HPDE6-E6E7 (cell line): ENCODE measurements around the gene ESD.
"Not testable (repeated sequence)": the region's sequence is repeated elsewhere in the genome, so short reads cannot be mapped to it uniquely, and the experiment has no call there.

ENCODE experiments used
- DNase-seq: peaks from one replicate; pipeline ENCODE4 v3.0.0; 2011; ENCODE audit warnings: missing footprints; ENCODE audit errors: extremely low spot score

Gene ESD, protein sequence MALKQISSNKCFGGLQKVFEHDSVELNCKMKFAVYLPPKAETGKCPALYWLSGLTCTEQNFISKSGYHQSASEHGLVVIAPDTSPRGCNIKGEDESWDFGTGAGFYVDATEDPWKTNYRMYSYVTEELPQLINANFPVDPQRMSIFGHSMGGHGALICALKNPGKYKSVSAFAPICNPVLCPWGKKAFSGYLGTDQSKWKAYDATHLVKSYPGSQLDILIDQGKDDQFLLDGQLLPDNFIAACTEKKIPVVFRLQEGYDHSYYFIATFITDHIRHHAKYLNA

GRCh38 chr13:46796515-46797474, at the start of gene ESD:
TSS of gene ESD (minus strand) at chr13:46797161. CDS start at chr13:46791413, 5,748 bp downstream.
- DNase-seq: peak; percentile 44

DNA sequence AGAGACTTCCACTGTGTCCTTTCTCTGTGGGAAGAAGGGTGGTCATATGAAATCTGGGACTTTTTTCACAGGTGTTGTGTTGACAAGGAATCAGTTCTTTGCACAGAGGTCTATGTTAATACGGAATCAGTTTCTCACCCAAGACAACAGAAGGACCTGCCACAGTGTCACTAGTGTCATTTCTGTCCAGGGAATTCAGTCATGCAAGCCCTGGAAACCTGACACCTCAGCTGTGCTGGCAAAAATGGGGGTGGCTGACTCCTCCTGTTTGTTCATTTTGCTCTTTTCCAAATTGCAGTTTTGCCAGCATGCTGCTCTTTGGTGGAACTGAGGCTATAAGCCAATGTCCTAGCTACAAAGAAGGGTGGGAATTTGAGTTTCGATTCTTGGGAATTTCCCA, 49.8 kb upstream of the ESD start:
- DNase-seq: no peak

DNA sequence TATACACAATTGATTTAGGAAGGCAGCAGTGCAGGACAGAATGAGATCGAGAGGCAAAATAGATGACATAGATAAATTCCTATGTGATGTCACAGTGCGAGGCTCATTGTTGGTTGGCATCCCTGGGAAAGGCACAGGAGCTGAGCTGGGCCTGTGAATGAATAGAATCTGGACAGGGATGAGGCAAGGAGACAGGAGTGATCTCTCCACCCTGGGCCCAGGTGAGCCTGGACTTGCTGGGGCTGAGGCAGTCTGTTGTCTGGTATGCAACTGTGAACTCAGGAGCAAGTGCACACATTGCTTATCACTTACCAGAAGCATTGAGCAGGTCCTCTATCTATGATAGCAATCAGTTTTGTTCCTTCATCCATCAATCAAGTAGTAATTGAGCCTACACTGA, 48.2 kb upstream of the ESD start:
- DNase-seq: no peak

GRCh38 chr13:46844431-46844830, 47.5 kb upstream of the ESD start:
- DNase-seq: no peak

GRCh38 chr13:46839399-46839798, 42.4 kb upstream of the ESD start:
- DNase-seq: no peak

GRCh38 chr13:46834657-46835056, 37.7 kb upstream of the ESD start:
- no peak for DNase-seq

DNA sequence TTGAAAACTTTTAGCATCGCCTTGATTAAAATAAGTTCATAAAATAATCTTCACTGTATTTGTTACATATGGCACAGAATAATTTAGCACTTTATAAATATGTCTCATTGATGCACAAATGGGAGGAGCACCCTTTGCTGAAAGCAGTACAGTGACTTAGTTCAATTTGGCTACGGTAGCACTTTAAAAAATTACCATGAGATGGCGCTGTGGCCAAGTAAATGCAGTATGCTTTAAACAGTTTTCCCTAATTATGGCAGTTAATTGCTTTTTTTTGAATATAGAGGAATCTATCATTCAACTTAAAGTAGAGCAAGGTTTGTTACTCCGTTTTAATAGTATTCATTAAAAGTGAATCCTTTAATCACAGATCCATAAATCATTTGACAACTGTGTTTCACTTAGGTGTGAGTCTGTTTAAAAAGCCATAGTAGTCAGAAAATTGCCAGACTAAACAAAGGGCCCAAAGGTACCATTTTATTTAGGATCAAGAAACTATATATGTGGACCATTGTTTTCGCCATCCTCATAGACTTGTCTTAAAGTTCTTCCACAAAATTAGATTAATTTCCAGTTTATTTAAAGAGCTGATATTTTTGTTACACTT, 34.7 kb upstream of the ESD start:
- peak; percentile 0 for DNase-seq

- DNase-seq: no peak
Measured at GRCh38 chr13:46830405-46831005, 33.5 kb upstream of the ESD start.

- no peak for DNase-seq
Measured at GRCh38 chr13:46822551-46822950, 25.6 kb upstream of the ESD start.

DNA sequence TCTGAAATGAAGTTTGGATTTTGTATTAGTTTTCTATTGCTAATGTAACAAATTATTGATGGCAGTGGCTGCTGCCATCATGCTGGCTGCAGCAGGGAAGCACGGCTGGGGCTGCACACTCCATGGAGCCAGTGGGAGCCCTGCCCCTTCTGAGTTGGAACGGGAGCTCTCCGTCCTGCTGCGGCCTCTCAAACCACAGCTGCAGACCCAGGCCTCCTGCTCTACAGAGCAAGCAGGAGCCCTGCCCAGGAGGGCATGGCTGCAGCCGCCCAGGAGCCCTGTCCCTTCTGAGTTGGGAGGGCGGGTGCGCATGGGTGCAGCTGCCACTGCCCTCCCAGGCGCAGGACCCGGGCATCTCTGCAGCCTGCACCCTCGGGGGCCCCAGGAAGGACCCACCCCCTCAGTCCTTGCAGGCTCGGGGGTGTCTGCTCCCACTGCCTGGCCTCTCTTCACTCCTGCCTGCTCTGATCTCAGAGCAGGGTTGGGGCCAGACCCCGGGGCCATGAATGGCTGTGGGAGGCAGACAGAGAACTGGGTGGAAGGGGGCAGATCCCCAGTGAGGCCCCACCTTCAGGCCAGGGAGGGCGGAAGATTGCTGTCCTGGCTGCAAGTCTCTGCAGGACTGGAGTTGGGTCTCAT, 21.0 kb upstream of the ESD start:
- DNase-seq: no peak

GRCh38 chr13:46817095-46817494, 20.1 kb upstream of the ESD start:
- no peak for DNase-seq

- DNase-seq: no peak
Measured at GRCh38 chr13:46816371-46816770, 19.4 kb upstream of the ESD start.

- DNase-seq: no peak
Measured at GRCh38 chr13:46812301-46812797, 15.4 kb upstream of the ESD start.

GRCh38 chr13:46810440-46810839, 13.5 kb upstream of the ESD start:
- no peak for DNase-seq

DNA sequence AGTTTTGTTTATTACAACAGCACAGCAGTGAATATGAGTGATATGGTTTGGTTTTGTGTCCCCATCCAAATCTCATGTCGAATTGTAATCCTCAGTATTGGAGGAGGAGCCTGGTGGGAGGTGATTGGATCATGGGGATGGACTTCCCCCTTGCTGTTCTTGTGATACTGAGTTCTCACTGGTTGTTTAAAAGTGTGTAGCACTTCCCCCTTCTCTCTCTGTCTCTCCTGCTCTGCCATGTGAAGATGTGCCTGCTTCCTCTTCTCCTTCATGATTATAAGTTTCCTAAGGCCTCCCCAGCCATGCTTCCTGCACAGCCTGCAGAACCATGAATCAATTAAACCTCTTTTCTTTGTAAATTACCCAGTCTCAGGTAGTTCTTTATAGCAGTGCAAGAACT, 8.0 kb upstream of the ESD start:
- DNase-seq: not testable (repeated sequence)

DNA sequence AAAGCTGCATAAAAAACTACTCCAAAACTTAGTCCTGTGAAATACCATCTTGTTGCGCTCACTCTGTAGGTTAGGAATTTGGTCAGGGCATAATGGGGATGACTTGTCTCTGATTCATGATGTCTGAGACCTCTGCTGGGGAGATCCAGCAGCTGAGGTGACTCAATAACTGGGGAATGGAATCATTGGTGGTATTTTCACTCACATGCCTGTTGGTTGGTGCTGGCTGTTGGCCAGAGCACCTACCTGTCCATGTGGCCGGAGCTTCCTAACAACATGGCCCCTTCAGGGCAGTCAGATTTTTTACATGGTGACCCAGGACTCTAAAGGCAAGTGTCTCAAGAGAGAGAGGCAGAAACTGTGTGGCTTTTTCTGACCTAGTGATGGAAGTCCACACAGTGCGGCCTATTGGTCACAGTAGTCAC, 7.4 kb upstream of the ESD start:
- DNase-seq: peak; percentile 47

DNA sequence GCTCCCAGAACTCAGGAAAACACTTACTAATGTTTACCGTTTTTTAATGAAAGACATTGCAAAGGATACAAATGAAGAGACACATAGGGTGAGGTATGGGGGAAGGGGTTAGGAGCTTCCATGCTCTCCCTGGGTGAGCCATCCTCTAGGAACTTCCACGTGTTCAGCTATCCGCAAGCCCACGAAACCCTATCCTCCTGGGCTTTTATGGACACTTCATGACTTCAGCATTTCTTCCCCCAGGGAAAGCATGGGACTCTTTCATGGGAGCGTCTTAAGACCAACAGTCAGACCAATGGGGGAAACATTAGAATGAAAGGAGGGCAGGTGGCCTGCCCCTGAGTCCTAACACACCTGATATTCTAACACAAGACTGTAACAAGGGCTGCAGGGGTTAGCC, 6.6 kb upstream of the ESD start:
- no peak for DNase-seq

GRCh38 chr13:46801858-46802257, 4.9 kb upstream of the ESD start:
- DNase-seq: no peak

DNA sequence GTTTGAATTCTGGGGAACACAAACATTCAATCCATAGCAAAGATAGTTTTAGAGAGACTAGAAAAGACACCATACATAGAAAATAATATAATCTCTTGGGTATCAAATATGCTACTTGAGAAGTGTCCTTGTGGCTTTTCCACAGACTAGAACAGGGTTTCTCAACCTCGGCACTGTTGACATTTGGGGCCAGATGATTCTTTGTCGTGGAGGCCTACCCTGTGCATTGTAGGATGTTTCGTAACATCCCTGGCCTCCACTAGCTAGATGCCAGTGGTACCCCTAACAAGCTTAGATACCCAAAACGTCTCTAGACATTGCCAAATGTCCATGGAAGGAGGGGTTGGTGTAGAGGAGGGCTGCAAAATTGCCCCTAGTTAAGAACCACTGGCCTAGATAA, 2.2 kb upstream of the ESD start:
- DNase-seq: no peak

GRCh38 chr13:46797501-46798237, 708 bp upstream of the ESD start:
- DNase-seq: no peak

GRCh38 chr13:46796129-46796514, 839 bp downstream of the ESD start:
- no peak for DNase-seq
